HTERT RPE-1 (cell line): ENCODE results near the gene TMC1.
"Not testable (repeated sequence)": the region's sequence is repeated elsewhere in the genome, so short reads cannot be mapped to it uniquely, and the experiment has no call there.

Source experiments
- in situ Hi-C: fragments of 300-500 bp; cut with MboI; formaldehyde crosslinking; loops from 4 replicates; pipeline ENCODE4 v1.14.3; 2020; ENCODE audit warnings: low sequenced_read_pairs

Gene TMC1

DNA sequence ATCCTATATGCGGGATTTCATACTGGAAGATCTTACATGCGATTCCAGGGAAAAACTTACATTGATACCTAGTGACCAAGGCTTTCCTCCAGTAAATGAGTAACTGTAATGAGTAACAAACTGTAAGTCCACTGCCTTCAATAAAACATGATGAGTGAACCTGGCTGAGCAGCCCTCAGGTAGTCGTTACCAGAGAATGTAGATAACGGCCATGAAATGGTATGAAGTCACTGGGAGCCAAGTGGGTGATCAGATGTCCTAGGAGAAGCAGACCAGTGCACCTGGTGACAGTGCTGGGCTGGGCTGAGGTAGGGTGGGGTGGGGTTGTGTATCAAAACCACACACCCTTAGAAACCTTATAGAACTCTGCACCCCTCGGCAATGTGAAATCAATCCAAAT is 227.9 kb downstream of the TMC1 start:
- in situ Hi-C loops, result no loop called here

DNA sequence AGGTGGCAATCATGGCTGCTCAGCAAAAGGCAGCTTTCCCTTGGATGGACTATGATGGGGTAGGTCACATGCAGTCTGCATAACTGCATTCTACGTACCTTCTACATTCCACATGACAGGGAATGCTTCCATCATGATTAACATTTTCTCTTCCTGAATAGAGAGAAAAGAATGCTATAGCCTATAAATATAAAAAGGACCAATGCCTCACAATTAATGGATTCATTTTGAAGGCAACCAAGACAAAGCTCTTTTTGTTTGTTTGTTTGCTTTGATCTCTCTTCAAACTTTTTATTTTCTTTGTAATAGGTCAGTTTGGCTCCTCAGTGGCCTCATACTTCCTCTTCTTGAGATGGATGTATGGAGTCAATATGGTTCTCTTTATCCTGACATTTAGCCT is 230.1 kb downstream of the TMC1 start:
- in situ Hi-C loops, result no loop called here

DNA sequence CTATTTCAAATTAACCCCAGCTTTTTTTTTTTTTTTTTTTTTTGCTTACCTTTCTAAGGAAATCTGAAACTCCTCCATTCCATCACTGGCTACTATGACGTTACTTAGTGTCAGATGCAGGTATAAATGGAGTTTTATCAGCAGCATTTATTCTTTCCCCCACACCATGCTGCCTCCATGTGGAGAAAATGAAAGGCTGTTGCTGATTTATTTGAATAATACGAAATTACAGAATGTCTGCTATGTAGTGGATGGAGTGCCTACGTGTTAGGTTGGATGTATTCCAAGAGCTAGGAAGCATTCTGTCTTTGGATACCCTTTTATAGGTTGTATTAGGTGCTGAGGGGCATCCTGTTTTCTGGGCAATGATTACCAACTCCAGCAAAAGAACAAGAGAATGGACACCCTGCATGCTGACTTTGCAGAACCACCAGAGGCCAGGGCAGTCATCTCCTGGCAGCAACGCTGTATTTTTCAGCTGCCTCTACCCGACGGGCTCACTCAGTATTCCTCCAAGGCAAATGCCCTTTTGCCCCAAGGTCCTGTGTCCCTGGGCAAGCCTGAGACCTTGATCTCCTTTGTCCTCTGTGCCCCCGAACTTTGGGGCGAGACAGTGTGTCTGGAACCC is 232.0 kb downstream of the TMC1 start:
- in situ Hi-C loops, result no loop called here

DNA sequence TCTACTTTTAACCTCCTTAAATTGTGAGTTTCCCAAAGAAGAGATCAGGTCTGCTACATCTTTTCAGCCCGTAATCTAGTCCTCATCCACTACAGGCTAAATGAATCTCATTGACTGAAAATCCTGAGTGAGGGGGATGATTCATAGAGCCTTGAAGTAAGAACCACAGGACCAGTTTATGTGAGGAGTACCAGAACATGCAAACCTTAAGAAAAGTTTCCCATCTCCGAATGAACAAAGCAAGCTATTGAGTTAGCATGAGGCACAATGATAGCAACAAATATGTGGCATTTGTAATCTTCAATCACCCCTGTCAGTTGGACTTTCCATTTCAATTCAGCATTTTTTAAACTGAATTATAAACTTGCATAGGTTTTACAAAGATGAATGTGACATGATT is 234.4 kb downstream of the TMC1 start:
- in situ Hi-C loops, result no loop called here

DNA sequence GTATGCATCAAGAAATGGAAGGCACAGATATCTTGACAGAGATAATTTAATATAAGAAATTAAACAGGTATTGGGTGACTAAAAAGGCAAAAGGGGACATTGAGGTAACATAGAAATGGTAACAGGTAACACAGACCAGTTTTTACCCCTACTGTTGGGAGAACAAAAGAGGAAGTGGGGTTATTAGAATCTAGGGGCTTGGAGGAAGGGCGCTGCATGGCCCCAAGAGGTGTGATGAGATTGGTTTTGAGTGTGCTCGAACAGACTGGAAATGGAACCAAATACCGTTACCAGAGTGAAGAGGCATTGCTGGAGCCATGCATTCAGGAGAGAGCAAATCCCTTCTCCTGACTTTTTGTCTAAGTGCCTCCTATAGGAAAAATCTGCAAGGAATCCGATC is 237.5 kb downstream of the TMC1 start:
- in situ Hi-C loops, result no loop called here

DNA sequence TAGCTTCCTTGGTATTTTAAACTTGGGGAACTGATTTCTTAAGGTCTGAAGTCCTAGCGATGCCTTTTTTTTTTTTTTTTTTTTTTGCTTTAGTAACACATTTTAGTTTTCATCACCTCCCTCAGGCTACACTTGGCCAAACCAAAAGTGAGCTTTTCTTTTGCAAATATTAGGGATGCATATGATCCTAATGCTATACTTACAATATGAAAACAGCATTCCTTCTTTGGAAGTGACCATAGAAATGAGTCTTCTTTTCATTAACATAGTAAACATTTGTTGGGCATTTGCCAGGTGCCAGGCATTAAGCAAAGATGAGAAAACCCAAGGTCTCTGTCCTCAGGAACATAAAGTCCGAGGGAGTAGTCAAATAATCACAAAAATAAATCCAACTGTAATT is 241.6 kb downstream of the TMC1 start:
- in situ Hi-C loops, result no loop called here

DNA sequence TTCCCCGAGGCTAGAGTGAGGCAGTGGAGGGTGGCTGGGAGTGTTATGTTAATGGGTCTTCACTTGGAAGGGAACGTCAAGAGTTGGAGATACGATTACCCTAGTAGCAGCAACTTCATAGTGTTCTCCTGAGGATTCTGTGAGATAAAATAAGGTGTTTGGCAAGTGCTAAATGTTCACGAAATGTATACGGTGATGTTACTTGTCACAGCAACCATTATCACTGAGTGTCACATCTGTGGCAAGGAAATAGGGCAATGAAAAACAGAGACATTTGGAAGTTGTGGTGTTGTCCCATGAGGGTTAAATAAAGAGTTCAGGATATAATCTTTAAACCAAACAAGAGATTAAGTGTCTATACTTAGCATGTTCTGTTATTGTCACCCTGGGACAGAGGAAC is 248.1 kb downstream of the TMC1 start:
- in situ Hi-C loops, result no loop called here

DNA sequence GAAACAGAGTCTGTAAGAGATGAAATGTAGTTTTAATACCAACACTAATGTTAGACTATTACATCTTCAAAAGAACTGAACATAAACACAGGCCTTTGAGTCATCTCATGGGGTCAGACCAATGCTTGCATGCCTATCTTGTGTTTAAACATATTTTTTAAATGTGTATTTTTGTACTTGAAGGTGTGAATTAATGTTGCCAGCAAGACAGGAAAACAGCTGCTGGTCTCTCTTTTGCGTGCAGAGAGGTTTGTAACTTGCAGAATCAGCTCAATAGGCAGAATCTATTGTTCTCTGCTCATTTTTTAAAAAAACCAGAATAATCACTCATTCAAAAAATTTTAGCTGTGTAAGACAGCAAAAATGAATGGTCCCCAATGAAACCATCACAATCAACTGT is 251.3 kb downstream of the TMC1 start:
- in situ Hi-C loops, result no loop called here

DNA sequence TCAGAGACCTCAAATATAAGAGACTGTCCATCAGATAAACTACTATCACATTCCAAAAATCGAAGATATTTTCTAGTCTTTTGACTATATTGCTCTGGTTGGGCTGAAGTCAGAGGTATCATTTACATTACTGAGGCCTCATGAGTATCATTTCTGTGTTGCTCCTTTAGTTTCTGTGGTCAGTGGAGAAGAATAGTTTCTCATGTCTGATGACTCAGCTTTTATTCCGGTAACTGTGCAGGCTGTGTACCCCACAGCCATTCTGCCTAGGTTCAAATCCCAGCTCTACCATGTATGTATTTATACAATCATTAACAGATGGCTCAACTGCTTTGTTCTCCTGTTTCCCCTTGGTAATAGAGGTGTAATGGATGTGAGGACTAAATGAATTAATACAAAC is 252.2 kb downstream of the TMC1 start:
- in situ Hi-C loops, result no loop called here

DNA sequence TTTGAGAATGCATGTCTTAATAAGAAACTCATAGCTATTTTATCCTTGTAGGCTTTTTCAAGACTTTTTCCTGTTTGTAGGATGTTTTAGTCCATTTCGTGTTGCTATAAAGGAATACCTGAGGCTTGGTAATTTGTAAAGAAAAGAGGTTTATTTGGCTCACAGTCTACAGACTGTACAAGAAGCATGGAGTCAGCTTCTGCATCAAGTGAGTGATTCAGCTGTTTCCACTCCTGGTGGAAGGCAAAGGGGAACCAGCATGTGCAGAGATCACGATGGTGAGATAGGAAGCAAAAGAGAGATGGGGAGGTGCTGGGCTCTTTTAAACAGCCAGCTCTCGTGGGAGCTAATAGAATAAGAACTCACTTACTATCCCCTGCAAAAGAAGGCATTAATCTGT is 254.2 kb downstream of the TMC1 start:
- in situ Hi-C loops, result no loop called here

DNA sequence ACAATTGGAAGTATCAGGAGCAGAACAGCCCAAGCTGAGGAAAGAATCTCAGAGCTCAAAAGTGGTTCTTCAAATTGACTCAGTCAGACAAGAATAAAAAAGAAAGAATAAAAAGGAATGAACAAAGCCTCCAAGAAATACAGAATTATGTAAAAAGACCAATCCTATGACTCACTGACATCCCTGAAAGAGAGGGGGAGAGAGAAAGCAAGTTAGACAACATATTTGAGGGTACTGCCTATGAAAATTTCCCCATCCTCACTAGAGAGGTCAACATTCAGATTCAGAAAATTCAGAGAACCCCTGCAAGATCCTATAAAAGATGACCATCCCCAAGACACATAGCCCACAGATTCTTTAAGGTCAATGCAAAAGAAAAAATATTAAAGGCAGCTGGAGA is 258.2 kb downstream of the TMC1 start:
- in situ Hi-C loops, result no loop called here

DNA sequence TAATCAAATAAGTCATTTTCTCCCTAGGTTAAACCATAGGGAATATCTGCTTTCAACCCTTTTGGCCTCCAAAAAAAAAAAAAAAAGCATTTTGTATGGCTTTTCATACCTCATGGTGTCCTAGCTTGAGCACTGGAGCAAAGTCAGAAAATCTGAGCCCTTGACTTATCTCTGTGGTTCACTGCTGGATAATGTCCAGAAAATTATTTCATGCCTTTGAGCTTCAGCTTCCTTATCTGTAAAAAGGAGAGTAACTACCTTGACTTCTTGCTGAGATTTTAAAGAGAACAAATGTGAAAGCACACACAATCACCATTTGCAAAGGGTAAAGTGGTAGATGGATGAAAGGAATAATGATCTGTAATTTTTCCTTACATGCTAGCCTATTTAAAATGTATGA is 265.5 kb downstream of the TMC1 start:
- in situ Hi-C loops, result no loop called here

DNA sequence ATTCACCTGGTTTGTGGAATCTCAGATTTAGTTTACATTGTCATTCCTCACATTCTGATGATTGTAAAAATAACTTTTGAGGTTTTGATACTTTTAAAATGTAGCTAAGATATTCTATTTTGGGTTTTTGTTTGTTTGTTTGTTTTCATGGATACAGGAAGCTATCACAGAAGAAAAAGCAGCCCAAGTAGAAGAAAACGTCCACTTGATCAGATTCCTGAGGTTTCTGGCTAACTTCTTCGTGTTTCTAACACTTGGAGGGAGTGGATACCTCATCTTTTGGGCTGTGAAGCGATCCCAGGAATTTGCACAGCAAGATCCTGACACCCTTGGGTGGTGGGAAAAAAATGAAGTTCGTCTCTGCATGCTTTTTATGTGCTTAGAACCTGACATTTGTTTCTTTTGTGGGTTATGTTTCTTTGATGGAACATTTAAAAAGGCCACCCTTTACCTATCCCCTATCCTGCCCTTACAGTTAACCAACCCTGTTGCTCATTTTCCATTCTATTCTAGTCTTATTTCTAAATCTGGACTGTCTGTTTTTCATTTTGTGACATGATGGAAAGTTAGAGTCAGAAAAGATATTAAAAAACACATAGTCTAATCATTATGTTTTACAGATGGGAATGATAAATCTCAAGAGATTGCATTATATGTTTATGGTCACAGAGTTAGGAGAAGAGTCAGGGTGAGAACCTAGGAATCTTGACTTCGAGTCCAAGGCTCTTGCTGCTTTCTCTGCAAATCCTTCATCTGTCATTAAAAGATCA is 267.7 kb downstream of the TMC1 start:
- in situ Hi-C loops, result no loop called here

DNA sequence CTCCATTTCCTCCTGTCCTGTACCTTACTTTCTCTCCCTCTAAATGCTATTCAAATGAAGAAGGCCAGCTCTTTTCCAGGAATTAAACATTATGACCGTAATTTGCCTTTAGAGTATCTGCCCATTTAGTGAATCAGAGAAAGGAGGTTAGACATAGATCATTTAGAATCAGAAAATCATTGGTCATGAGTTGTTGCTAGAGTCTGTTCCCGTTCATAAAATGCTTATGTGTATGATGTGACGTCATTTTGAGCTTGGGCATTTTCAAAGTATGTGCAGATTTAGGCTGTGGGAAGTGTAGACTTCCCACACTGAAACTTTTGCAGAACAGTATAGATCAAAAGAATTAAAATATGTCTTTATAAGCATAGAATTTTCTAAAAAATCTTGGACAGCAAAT is 268.5 kb downstream of the TMC1 start:
- in situ Hi-C loops, result no loop called here

DNA sequence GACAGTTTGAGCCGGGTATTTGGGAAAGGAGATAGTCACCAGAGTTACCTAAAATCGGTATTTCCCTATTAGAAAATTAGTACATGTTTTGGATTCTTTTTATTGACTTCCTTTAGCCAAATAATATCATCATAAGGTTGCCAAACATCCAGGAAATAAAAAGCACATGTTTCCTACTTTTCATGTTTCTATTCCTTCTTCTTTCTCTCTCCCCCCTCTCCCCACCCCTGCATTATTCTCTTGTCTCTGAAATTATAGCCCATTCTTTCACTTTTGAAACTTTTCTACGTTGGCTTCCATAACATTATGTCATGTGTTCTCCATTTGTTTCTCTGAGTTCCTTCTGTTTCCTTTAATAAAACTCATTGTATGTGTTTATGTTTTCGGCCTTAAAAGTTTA is 269.6 kb downstream of the TMC1 start:
- in situ Hi-C loops, result no loop called here

DNA sequence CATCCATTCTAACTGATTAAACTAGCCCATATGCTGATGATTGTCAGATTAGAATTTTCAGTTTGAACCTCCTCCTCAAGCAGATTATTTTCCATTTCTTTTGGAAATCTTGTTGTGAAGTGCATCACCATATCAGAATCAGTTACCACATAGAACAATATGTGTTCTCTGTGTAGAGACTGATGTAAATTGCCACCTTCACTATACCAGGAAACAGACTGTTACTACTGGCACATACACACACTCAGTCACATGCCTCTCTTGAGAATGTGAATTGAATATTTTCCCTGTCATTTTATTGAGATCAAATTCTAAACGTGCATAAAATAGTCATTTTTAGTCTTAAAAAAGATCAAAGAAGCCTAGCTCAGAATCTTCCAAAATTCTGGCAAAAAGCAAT is 270.0 kb downstream of the TMC1 start:
- in situ Hi-C loops, result no loop called here

DNA sequence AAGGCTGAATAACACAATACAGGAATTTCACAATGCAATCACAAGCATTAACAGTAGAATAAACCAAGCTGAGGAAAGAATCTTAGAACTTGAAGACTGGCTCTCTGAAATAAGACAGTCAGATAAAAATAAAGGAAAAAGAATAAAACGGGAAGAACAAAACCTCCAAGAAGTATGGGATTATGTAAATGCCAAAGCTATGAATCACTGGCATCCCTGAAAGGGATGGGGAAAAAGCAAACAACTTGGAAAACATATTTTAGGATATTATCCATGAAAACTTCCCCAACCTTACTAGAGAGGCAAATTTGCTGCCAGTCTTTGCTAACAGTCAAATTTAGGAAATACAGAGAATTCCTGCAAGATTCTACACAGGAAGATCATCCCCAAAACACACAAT is 273.5 kb downstream of the TMC1 start:
- in situ Hi-C loops, result no loop called here

DNA sequence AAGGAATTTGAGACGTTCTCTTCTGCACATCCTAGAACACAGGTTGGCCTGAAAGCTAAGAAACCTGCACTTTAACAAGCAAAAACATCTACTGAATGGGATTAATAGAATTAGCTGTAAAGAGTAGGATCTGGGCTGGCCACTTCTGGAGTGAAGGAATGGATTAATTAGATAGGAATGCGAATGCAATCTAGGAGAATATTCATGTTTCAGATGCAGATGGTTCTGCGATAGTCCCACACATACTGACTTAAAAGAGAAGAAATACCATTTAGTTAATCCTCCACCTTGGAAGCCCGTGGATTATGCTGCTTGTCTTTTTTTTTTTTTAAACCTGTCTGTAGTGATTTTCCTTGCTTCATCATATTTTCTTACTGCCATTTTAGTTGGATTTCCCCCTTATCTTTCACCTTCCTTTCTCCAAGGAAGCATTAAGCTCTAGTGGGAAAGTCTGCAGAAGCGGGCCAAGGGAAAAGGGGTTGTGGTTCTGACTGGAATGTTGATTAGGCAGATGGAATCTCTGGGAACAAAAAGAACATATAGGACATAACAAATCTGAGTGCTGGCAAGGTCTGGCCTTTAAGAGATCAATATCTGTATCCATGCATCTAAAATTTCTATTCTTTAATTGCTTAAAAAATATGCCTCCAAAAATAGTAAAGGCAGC is 279.1 kb downstream of the TMC1 start:
- in situ Hi-C loops, result no loop called here

DNA sequence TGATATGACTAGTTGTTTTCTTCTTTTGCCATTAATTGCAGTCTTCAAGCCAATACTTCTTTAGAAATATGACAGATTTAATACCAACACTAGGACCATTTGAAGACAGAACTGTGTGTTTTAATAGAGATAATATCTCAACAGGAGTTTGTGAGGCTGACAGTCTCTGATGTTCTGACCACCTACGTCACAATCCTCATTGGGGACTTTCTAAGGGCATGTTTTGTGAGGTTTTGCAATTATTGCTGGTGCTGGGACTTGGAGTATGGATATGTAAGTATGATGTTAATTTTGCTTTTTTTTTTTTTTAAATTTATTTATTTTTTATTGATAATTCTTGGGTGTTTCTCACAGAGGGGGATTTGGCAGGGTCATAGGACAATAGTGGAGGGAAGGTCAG is 283.8 kb downstream of the TMC1 start:
- in situ Hi-C loops, result no loop called here

DNA sequence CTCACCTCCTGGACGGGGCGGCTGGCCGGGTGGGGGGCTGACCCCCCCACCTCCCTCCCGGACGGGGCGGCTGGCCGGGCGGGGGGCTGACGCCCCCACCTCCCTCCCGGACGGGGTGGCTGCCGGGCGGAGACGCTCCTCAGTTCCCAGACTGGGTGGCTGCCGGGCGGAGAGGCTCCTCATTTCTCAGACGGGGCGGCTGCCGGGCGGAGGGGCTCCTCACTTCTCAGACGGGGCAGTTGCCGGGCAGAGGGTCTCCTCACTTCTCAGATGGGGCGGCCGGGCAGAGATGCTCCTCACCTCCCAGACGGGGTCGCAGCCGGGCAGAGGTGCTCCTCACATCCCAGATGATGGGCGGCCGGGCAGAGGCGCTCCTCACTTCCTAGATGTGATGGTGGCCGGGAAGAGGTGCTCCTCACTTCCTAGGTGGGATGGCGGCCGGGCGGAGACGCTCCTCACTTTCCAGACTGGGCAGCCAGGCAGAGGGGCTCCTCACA is 285.0 kb downstream of the TMC1 start:
- in situ Hi-C loops, result not testable (repeated sequence)

DNA sequence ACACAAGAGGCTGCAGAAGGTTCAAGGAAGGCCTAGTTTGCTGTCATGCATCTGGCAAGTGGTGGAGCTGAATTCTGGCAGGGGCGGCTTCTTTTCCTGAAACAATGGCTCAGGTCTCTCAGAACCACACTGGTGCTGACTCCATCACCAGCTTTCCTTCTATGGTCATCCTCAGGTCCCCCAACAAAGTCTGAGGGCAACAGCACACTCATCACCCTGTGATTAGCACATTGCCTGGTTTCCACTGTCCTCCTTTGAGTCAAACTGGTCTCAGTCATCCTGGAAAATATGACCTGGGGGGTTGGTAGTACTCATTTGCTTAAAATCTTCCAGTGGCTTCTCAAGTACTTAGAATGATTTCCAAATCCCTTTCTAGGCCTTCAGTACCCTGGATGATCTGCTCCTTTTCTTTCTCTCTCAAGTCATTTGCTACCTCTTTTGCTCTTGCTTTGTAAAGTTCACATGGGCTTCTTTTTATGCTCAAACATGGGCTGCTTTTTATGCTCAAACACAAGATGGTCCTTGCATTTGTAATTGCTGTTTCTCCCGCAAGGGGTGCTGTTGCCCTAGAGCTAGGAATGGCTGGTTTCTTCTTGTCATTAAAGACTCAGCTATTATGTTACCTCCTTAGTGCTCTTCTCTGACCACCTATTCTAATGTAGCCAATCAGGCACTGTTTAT is 286.5 kb downstream of the TMC1 start:
- in situ Hi-C loops, result no loop called here

DNA sequence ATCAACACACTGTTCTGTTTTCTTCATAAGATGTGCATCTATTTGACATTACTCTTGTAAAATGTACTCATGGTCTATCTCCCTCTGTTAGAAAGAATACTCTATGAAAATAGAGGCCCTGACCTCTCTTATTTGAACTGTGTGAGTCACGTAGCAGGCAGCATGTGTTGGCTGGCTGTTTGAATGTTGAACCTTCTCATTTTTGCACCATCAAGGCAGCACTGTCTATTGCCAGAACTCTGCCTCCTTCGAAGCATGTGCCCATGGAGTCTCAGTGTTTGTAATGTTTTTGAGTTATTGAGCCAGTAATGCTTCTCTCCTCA is 287.0 kb downstream of the TMC1 start:
- in situ Hi-C loops, result no loop called here
